Lung (tissue), 16 donors: Measurements from ENCODE around the gene FBXO27. TPM values are rescaled to one million over a fixed set of nuclear protein-coding genes. Genes with fewer than 3 reads are reported as not detected.

Source experiments
- ATAC-seq: fragments of 200-7000 bp; cut with Tn5 transposase; one replicate; pipeline ENCODE4 v1.9.1; 2020; ENCODE audit warnings: moderate number of reproducible peaks; ENCODE audit not compliant: insufficient read depth, low FRiP score
- DNase-seq, 3 donors: peaks; one replicate each; pipeline ENCODE4 v3.0.0-alpha.2; 2013 to 2017
- H3K27ac ChIP-seq, 2 donors: one replicate each; pipeline ENCODE4 v1.5.1; 2013; ENCODE audit warnings: mild to moderate bottlenecking in 2 of 2, moderate library complexity in 2 of 2, control low read depth in 1 of 2, inconsistent platforms in 1 of 2, low read depth in 1 of 2, low read length in 1 of 2
- H3K27me3 ChIP-seq, 3 donors: one replicate each; pipeline ENCODE4 v1.5.1; 2013; ENCODE audit warnings: low read length in 2 of 3; ENCODE audit not compliant: control insufficient read depth in 3 of 3, insufficient read depth in 3 of 3
- H3K36me3 ChIP-seq, 4 donors: one replicate each; pipeline ENCODE4 v1.5.1; 2013; ENCODE audit warnings: low read length in 4 of 4, mild to moderate bottlenecking in 1 of 4, moderate library complexity in 1 of 4; ENCODE audit not compliant: control insufficient read depth in 4 of 4, insufficient read depth in 4 of 4
- H3K4me1 ChIP-seq, 5 donors: one replicate each; pipeline ENCODE4 v1.5.1; 2013; ENCODE audit warnings: low read length in 5 of 5, mild to moderate bottlenecking in 2 of 5, moderate library complexity in 1 of 5; ENCODE audit not compliant: control insufficient read depth in 5 of 5, insufficient read depth in 5 of 5
- H3K4me3 ChIP-seq: one replicate; pipeline ENCODE4 v1.5.1; 2013; ENCODE audit warnings: mild to moderate bottlenecking, control low read depth, moderate library complexity
- H3K9ac ChIP-seq, 2 donors: one replicate each; pipeline ENCODE4 v1.5.1; 2013; ENCODE audit warnings: low read length in 2 of 2, control low read depth in 1 of 2; ENCODE audit not compliant: insufficient read depth in 1 of 2
- H3K9me3 ChIP-seq, 4 donors: one replicate each; pipeline ENCODE4 v1.5.1; 2013; ENCODE audit warnings: low read length in 3 of 4, mild to moderate bottlenecking in 1 of 4, moderate library complexity in 1 of 4; ENCODE audit not compliant: control insufficient read depth in 4 of 4, insufficient read depth in 3 of 4
- CTCF ChIP-seq: IDR thresholded peaks from 2 replicates; pipeline ENCODE4 v1.5.1; 2012; ENCODE audit warnings: mild to moderate bottlenecking; ENCODE audit errors: control extremely low read depth, extremely low read depth
- WGBS, 2 donors: extraction: QIAGEN DNeasy Blood & Tissue Kit; methylation state at CpG; one replicate each; pipeline ENCODE4 v1.1.7; 2013; 5-methylcytosine and 5-hydroxymethylcytosine counted together
- long read RNA-seq, 5 donors: transcript quantifications; one replicate each; lab custom pipeline, GENCODE V29; 2026
- polyA plus RNA-seq, 2 donors: library from polyadenylated mRNA; stranded (reverse); fragments of 200-250 nt; gene quantifications; one replicate each; pipeline ENCODE4 v1.2.1, GENCODE V29; 2013
- total RNA-seq, 2 donors: library from RNA; depleted of rRNA in 1 of 2; stranded (reverse); fragments of >200 nt in 1 of 2; gene quantifications; one replicate each; pipeline ENCODE4 v1.2.1, GENCODE V29; 2014 to 2021
- donor health status: control.
- donor health status: control.
- donor health status: Bipolar disorder and iron deficiency.
- donor health status: healthy.
- donor health status: DM: yes; HTN: yes; CAD: no.

The FBXO27 gene, protein sequence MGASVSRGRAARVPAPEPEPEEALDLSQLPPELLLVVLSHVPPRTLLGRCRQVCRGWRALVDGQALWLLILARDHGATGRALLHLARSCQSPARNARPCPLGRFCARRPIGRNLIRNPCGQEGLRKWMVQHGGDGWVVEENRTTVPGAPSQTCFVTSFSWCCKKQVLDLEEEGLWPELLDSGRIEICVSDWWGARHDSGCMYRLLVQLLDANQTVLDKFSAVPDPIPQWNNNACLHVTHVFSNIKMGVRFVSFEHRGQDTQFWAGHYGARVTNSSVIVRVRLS
- total RNA-seq (10 to 100 TPM in 1 of 2 donors, 1 to 10 TPM in 1; 2.8 to 18.0 TPM), polyA plus RNA-seq (1 to 10 TPM; 2.9 to 8.3 TPM)
- long read RNA-seq, donor 1, result 0 reads
- long read RNA-seq, donor 2, result 0 reads
- long read RNA-seq, donor 3, result 0 reads
- long read RNA-seq, donor 4, result 0 reads
- long read RNA-seq, donor 5, result 0 reads

DNA sequence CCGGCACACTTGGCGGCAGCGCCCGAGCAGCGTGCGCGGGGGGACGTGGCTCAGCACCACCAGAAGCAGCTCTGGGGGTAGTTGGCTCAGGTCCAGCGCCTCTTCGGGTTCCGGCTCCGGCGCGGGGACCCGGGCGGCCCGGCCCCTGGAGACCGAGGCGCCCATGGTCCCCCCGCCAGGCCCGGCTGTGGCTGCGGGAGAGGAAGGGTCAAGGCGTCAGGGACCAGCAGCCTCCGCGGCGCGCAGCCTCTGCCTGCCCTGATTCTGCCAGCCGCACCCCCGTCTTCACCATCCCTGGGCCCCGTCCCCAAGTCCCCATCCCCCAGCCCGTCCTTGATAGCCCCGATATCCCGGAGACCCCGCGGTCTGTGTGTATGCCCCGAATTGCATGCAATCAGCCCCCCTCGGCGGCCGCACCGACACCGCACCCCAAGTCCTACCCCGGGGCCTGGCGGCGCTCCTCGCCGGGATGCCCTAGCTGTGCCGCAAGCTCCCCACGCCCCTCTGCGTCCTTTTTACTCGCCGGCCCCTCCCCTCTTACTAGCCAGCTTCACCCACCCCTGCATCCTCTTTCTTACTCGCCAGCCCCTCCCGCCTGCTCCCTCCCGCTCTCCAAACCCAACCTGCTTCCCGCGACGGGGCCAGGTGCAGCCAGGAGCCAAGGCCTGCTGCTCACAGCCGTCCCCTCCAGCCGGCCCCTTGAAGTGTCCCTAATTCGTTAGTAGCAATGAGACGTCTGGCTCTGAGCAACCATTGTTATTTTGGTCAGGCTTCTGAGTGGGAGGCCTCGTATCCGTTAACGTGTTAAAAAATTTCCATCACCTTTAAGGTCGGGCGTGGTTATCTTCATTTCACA lies at the start of gene FBXO27:
FBXO27 (minus strand) TSS at position 487 of the 856 bp plus-strand sequence; CDS start at position 165, 322 bp downstream.
- Histone ChIP-seq H3K9ac (no peak within 1 kb of the TSS), H3K4me1 (peaks cover 0 to 9% (median 0%) of the 10 kb centered on the region in 5 donors), H3K36me3 (peaks cover 0 to 3% (median 1%) of the 10 kb centered on the region in 4 donors), H3K27ac (peak within 1 kb of the TSS; percentile 46 to 72), H3K4me3 (peak within 1 kb of the TSS; percentile 54), H3K27me3 (no peaks in the 10 kb centered on the region), H3K9me3 (peaks cover 0 to under 1% (median 0%) of the 10 kb centered on the region in 4 donors)
- 10 to 13% methylated on average over 57 to 66 of the region's 66 CpGs for WGBS, 2 donors
- peak in 2 of 3 donors; percentile 13 to 40 for DNase-seq
- TF ChIP-seq CTCF, result no peak
- ATAC-seq, result peak; percentile 14

DNA sequence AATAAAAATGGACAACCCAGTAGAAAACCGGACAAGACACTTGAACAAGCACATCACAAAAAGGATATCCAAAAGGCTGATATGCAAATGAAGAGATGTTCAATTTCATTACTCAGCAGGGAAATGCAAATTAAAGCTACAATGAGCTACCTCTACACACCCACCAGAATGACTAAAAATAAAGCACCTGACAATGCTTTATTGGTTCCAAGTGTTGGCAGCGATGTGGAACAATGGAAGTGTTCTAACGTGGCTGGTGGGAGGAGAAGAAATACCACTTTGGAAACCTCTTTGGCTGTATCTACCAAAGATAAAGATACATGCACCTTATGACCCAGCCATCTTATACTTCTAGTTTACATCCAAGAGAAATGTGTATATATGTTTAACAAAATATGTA lies 48.1 kb upstream of the FBXO27 start:
- DNase-seq (no peak), ATAC-seq (no peak)
- peaks cover 11 to 30% (median 26%) of the 10 kb centered on the region in 3 donors for H3K27me3 ChIP-seq
- no peak overlapping the region for H3K27ac ChIP-seq
- H3K4me1 ChIP-seq, result peaks cover 0 to 11% (median 5%) of the 10 kb centered on the region in 5 donors
- no peak for TF ChIP-seq CTCF
- WGBS, 2 donors, result 49 to 61% methylated on average over 3 of the region's 3 CpGs
- no peaks in the 10 kb centered on the region for H3K9me3 ChIP-seq
- H3K4me3 ChIP-seq, result no peak overlapping the region
- H3K9ac ChIP-seq, result no peak overlapping the region
- H3K36me3 ChIP-seq, result no peaks in the 10 kb centered on the region

DNA sequence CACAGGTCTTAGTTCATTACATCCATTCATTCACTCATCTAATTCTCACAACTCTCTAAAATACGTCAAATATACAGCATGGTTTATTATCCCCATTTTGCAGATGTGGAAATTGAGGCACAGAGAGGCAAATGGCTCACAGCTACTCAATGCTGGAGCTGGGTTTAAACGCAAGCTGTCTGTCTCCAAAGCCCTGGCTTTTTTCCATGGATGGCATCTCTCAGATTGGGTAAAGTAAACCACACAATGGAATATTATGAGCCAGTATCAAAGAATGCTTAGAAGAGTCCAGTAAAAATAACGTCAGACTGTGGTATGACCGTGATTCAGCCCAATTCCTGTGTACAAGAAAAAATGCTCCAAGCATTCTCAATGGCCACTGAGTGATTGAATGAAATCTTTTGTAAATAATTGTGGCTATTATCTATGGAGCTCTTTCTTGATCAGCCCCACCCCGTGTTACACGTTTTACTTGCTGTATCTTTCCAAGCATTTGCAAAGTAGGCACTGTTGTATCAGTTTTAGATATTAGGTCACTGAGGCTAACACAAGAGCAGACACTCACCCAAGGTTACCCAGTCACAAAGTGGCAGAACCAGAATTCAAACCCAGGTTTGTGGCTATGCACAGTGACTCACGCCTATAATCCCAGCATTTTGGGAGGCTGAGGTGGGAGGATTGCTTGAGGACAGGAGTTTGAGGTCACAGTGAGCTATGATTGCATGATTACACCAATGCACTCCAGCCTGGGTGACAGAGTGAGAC lies 46.3 kb upstream of the FBXO27 start:
- ATAC-seq, result no peak
- no peak for DNase-seq
- peaks cover 0 to 9% (median under 1%) of the 10 kb centered on the region in 5 donors for H3K4me1 ChIP-seq
- no peak overlapping the region for H3K9ac ChIP-seq
- TF ChIP-seq CTCF, result no peak
- peaks cover 10 to 23% (median 12%) of the 10 kb centered on the region in 3 donors for H3K27me3 ChIP-seq
- no peaks in the 10 kb centered on the region for H3K9me3 ChIP-seq
- H3K27ac ChIP-seq, result no peak overlapping the region
- H3K36me3 ChIP-seq, result no peaks in the 10 kb centered on the region
- no peak overlapping the region for H3K4me3 ChIP-seq
- WGBS, 2 donors, result 59 to 77% methylated on average over 7 of the region's 7 CpGs
